Erythroblast (primary cell): ENCODE data around the gene SMTNL2.
"Not testable (repeated sequence)": the region's sequence is repeated elsewhere in the genome, so short reads cannot be mapped to it uniquely, and the experiment has no call there.

Experiments used
- DNase-seq, 2 experiments: peaks; one replicate each; lab custom pipeline; 2025; lab: John Stamatoyannopoulos, UW
- GATA1 ChIP-seq: IDR thresholded peaks from 2 replicates; pipeline ENCODE4 v1.6.1; 2011; ENCODE audit warnings: low read depth, mild to moderate bottlenecking, control low read depth, low read length, moderate library complexity
- POLR2A ChIP-seq: IDR thresholded peaks from 2 replicates; pipeline ENCODE4 v1.6.1; 2011; ENCODE audit warnings: mild to moderate bottlenecking, low read length

SMTNL2 gene

DNA sequence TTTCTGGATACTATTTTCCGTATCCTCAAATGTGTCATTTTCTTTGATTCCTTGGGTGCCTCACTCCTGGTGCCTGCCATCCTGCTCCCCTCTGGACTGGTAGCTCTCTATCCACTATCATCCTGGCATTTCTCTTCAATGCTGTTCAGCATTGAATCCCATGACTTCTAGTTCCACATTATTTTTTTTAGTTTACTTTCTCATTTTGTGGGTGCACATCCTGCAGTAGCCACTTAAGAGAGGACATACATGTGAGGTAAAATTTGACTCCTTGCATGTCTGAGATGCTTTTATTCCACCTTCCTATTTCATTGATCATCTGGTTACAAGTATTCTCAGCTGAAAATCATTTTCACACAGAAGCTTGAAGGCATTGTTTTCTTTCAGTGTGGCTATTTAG is 38.0 kb downstream of the SMTNL2 start:
- DNase-seq: no peak
- TF ChIP-seq POLR2A (no peak), GATA1 (no peak)

DNA sequence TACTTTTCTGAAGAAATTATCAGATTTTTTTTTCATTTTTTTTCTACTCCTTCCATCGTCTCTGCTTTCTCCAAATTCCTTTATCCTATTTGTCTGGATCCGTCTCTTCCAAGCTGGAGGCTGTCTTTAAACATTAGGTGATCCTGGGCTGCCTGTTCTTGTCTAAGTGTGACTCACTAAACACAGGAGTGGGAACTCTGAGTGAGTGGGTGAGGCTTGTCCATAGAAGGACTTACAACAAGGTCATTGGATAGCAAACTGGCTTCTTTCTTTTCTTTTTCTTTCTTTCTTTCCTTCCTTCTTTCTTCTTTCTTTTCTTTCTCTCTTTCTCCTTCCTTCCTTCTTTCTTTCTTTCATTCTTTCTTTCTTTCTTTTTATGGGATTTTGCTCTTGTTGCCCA is 38.9 kb downstream of the SMTNL2 start:
- no peak for DNase-seq
- TF ChIP-seq GATA1 (no peak), POLR2A (no peak)

DNA sequence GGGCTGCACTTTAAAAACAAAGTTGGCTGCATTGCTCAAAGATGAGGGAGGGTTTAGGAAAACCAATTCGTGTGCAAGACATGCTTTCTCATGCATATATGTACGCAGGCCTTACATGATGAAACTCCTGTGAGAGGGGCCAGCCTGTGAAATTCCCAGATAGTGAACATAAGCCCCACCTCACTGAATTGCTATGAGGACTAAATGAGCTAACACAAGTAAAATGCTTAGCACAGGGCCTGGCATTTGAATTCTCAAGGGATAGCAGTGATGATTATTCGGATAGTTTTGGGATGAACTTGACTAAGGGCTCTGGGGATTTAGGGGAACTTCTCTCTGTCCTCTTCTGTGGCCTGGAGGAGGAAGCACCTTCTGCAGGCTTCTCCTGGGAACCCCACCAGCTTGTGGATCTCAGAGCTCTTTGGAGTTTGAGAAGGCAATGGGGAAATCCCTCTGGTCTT is 40.2 kb downstream of the SMTNL2 start:
- not testable (repeated sequence) for DNase-seq

DNA sequence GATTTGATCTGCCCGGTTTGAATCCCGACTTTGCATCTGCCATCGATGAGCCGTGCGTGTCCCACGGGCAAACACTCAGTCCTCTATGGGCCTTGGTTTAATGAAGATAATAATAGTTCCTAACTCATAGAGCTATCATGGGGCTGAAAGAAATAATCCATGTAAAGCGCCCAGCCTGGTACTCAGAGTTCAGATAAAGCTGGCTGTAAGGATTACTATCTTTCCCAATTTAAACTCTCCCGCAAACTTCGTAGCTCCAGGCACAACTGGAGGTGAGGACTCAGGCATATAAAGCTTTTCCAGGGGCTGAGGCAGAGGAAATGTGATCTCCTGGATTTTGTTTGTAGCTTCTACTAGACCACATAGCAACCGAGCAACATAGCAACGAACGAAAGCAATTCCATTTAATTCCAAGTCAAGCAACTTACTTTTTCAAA is 40.9 kb downstream of the SMTNL2 start:
- no peak for DNase-seq
- TF ChIP-seq GATA1 (no peak), POLR2A (no peak)

DNA sequence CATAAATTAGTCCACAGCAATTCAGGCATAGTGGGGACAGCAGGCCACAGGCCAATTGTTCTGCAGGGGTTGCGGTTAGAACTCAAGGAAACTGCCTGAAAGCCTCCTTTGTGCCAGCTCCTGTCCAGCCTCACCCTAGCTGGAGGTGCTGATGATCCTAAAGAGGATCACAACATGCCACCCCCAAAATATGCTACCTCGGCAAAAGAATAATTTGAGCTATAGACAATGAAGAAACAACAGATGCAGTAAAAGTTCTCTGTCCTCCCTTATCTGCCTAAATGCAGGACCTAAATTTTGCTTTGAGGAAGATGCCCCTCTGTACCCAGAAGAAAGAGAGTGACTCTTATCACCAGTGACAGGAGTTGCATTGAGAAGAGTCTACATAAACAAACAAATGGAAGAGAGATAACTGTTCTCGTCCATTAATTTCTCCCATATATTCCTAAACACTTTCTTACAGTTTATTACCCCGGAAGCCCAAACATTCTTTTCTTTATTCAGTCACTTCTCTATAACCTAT is 42.5 kb downstream of the SMTNL2 start:
- TF ChIP-seq GATA1 (no peak), POLR2A (no peak)
- peak in 1 of 2 experiments; percentile 18 for DNase-seq

DNA sequence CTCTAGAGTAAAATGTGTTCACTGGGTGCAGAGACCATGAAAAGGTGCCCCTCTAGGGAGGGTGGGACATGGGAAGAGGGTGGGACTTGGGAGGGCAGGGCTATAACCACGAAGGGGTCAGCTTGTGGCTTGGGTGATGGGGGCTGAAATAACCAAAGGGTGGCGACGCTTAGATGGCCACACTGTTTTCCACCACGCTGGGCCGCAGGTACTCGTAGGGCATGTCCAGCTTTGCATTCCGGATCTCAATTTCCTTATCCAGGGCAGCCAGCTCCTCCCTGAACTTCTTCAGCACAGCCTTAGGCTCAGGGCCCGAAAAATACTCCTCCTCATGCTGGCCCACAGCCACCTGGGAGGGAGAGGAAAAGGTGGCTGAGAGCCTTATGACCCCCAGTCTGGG is 47.1 kb downstream of the SMTNL2 start:
- DNase-seq: no peak
- TF ChIP-seq POLR2A (no peak), GATA1 (no peak)

DNA sequence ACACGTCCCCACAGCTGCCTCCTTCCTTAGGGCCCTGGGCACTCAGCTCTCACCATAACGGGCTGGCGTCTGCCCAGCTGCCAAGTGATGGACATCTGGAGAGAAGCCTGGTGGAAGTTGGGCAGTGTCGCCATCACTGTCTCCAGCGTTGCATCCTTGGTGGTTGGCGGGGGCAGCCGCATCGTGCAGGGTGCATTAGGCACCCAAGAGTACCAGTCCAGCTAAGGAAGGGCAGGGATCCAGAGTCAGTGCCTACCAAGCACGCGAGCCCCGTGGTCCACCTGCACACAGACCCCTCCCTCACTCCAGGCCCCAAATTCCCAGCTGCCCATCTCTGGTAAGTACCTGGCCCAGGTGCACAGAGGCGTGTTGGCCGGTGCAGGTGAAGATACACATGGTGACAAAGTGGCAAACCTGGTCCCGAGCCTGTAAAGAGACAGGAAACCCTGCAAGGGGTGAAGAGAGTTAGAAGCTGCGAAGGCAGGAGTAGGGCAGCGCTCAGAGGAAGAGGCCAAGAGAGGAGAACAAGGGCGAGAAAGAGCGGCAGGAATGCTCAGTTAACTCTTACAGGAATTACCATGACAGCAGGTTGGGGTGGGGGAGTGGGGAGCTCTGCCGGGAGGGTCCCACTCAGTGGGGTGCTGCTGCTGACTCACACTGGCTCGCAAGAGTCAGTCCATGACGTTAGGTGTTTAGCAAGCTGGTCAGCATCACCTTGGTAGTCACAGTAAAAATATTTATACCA is 47.7 kb downstream of the SMTNL2 start:
- TF ChIP-seq POLR2A: no peak
- TF ChIP-seq GATA1: no peak
- no peak for DNase-seq

DNA sequence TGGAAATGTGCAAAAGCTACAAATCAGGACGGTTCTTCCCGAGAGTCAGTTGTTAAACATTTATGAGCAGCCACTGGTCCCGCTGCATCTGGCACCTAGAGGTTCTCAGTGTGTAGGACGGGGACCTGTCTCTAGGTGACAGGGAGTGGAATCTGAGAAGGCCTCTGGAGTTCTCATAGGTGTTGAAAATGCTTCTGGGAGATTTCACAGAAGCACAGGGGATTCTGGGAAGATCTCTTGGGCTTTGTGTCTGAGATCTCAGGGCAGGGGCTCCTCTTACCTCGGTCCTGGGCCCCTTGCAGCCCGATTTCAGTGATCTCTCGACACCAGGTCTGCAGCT is 48.2 kb downstream of the SMTNL2 start:
- DNase-seq: no peak
- TF ChIP-seq GATA1 (no peak), POLR2A (no peak)

DNA sequence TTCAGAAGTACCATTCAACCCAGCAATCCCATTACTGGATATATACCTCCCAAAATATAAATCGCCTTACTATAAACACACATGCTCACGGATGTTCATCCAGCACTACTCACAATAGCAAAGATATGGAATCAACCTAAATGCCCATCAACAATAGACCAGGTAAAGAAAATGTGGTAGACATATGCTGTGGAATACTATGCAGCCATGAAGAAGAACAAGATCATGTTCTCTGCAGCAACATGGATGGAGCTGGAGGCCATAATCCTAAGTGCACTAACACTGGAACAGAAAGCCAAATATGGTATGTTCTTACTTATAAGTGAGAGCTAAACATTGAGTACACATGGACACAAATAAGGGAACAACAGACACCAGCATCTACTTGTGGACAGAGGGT is 49.3 kb downstream of the SMTNL2 start:
- no peak for TF ChIP-seq GATA1
- no peak for TF ChIP-seq POLR2A
- DNase-seq: no peak

DNA sequence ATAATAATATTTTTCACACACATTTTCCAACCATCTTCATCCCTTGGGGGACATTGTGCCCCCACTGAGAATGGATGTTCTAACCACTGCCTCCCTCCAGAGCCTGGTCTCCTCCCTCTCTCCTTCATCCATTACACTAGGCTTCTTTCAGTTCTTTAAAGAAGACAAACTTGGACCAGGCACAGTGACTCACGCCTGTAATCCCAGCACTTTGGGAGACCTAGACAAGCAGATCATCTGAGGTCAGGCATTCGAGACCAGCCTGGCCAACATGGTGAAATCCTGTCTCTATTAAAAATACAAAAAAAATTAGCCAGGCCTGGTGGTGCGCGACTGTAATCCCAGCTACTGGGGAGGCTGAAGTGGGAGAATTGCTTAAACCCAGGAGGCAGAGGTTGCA is 50.6 kb downstream of the SMTNL2 start:
- DNase-seq: no peak
- TF ChIP-seq GATA1 (no peak), POLR2A (no peak)

DNA sequence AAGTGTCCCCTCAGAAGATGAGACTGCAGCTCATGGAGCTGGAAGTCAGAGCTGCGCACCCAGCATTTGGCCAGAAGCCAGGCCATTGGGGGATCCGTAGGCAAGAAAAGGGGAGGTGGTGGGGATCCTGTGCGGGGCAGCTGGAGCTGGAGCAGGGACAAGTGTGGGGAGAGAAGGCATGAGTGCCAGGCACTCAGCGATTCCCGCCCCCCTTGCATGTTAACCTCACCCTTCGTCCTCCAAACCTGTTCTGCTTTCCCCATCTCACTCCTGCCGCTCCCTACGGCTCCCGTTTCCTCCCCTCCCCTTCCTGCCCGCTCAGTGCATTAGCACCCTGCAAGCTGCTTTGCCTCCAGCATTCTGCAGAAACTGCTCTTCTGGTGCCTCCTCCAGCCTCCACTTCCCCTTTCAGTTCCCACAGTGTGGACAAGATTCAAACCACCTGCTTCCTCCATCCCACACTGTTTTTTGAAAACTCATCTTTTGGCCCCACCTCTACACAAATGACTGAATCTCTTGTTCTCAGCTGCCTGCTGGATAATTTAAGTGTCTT is 51.6 kb downstream of the SMTNL2 start:
- TF ChIP-seq POLR2A (no peak), GATA1 (no peak)
- no peak for DNase-seq

DNA sequence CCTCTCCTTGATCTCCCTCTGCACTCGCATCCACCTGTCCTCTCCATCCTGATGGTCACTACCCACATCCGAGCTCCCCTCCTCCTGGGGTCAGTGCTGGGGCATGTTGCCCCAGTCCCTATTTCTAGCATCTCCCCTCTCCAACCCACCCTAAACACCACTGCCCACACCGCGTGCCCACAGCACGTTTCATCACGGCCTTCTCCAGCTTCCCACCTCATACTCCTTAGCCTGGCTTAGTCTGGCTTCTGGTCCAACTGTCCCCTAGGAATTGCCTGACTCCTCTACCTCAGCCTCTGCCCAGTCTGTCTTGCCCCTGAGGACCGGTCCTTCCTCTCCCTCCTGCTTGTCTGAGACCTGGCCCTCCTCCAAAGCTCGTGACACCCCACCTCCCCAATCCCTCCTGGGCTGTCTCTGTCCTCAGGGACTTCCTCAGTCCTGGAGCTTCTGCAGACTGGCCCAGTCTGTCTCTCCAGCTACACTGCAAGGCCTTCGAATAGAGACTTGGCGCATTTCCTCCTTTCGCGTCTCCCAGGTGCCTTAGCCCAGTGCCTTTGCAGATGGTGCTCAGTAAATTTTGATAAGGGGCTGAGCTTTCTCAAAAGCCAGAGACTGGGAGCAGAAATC is 52.3 kb downstream of the SMTNL2 start:
- TF ChIP-seq POLR2A: no peak
- no peak for TF ChIP-seq GATA1
- DNase-seq: no peak

DNA sequence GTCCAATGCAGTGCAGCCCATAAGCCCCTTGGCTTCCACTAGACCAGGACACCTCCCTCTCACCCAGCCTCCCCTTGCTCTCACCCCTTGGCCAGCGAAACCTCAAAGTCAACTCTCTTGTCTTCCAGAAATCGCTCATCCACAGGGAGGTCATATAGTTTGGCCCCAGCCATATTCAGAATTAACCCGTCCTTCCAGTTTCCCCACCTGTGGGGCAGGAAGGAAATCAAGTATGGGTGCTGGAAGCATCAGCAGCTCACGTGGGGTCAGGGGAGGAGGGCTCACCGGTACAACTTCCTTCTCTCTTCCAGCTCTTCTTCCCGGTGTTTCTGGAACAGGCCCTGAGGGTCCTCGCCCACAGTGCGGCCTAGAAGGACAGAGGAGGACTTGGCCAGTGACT is 54.4 kb downstream of the SMTNL2 start:
- not testable (repeated sequence) for DNase-seq

DNA sequence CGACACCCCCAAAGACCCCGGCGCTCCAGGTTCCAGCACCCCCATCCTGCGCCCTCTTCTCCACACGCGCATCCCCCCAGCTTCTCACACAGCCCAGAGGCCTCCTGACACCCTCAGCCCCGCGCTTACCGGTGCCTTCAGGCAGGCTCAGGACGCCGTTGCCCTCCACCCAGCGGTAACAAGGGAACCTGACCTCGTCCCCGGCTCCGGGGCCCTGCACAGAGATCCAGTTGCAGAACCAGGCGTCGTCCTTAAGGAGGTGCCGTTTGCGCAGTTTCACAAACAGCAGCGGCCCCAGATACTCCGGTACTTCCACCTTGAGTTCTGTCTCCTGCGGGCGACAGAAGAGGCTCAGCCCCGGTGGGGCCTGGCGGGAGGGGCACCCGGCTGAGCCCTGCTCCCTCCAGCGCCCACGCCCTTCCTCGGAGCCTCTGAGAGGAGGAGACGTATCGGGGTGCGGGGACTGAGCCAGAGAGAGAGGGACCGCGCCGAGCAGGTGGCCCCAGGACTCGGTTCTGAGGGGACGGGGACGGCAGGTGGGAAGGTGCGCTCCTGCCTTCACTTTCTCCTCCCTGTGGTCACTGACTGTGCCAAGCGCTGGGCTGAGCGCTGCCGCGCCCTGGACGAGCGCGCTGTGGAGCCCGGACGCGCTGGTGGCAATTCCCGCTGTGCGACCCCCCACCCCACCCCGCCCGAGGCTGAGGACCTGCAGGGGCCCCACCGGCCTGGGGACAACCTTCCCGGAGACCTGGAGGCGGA is 55.2 kb downstream of the SMTNL2 start:
- peak; percentile 13 to 15 for DNase-seq

DNA sequence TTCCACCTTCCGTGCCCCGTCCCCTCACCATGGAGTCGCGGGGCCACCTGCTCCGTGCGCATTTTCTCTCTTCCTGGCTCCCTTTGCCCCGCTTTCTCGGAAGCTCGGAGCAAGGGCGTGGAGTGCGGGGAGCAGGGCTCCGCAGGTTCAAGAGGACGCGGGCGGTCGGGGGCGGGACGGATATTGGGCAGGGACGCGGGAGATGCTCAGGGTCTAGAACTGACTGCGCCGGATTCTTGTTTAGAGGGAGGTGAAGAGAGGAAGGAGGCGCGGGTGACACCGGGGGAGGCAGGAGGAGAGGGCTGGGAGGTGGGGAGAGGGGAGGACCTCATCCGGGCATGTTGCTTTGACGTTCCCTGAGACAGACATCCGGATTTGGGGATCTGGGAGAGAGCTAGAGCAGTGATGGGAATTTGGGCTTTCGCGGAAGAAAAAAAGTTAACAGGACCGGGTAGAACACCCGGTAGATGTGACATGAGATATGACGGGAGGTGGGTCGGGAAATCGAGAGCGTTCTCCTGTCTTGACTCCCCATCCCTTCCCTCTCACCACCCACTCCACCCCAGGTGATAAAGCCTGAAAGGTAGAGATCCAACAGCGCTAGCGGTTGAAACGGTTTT is 56.4 kb downstream of the SMTNL2 start:
- not testable (repeated sequence) for DNase-seq
